BE2C (cell line): ENCODE data around the gene NKAPL.
A peak's percentile ranks its signal among the peaks of the same experiment; 100 is the strongest.

ENCODE experiments used
- DNase-seq: peaks from one replicate; pipeline ENCODE4 v3.0.0-alpha.2; 2020
- H3K27me3 ChIP-seq: fragments of 250-450 bp; sonication (Bioruptor Pico); 2 replicates; pipeline ENCODE4 v1.5.1; 2020; ENCODE audit warnings: mild to moderate bottlenecking
- H3K36me3 ChIP-seq: fragments of 250-450 bp; sonication (Bioruptor Pico); 2 replicates; pipeline ENCODE4 v1.5.1; 2020; ENCODE audit warnings: mild to moderate bottlenecking
- H3K4me1 ChIP-seq: fragments of 250-450 bp; sonication (Bioruptor Pico); 2 replicates; pipeline ENCODE4 v1.5.1; 2020
- H3K4me3 ChIP-seq: 2 replicates; pipeline ENCODE4 v1.5.1; 2011; ENCODE audit warnings: low read depth, low read length
- H3K9me3 ChIP-seq: fragments of 250-450 bp; sonication (Bioruptor Pico); 2 replicates; pipeline ENCODE4 v1.5.1; 2020
- CTCF ChIP-seq: IDR thresholded peaks from 2 replicates; pipeline ENCODE4 v1.5.1; 2012; ENCODE audit warnings: mild to moderate bottlenecking, low read depth, low read length

The NKAPL gene

GRCh38 chr6:28266563-28266961 lies 7.5 kb downstream of the NKAPL start:
- no peak for DNase-seq
- no peaks in the 10 kb centered on the region for H3K27me3 ChIP-seq
- H3K9me3 ChIP-seq: no peaks in the 10 kb centered on the region
- H3K36me3 ChIP-seq: no peaks in the 10 kb centered on the region; the same call in 1 of the 2 replicates
- TF ChIP-seq CTCF: no peak
- H3K4me1 ChIP-seq: no peaks in the 10 kb centered on the region
- H3K4me3 ChIP-seq: peak overlapping the region; percentile 95

- Histone ChIP-seq H3K4me1 (no peaks in the 10 kb centered on the region), H3K36me3 (no peaks in the 10 kb centered on the region; the same call in none of the 2 replicates), H3K27me3 (no peaks in the 10 kb centered on the region), H3K9me3 (no peaks in the 10 kb centered on the region), H3K4me3 (peak within 1 kb of the TSS; percentile 95)
- DNase-seq: peak; percentile 82
- TF ChIP-seq CTCF: no peak
Observed at GRCh38 chr6:28266962-28267694, 8.0 kb downstream of the NKAPL start, which contains the start of gene ZSCAN26. Gene ZSCAN26, plus strand, starts transcription at chr6:28267143. Its CDS starts 4,777 bp downstream, at chr6:28271920.

- Histone ChIP-seq H3K36me3 (no peaks in the 10 kb centered on the region; the same call in none of the 2 replicates), H3K9me3 (no peaks in the 10 kb centered on the region), H3K4me3 (peak overlapping the region; percentile 95), H3K4me1 (no peaks in the 10 kb centered on the region), H3K27me3 (no peaks in the 10 kb centered on the region)
- no peak for TF ChIP-seq CTCF
- DNase-seq: no peak
Observed at GRCh38 chr6:28267695-28268059, 8.6 kb downstream of the NKAPL start.

- no peak for DNase-seq
- Histone ChIP-seq H3K9me3 (no peaks in the 10 kb centered on the region), H3K36me3 (peaks cover 8% of the 10 kb centered on the region), H3K4me1 (no peaks in the 10 kb centered on the region), H3K27me3 (no peaks in the 10 kb centered on the region), H3K4me3 (no peak overlapping the region)
- TF ChIP-seq CTCF: no peak
Observed at GRCh38 chr6:28269492-28269891, 10.4 kb downstream of the NKAPL start.

GRCh38 chr6:28274888-28275287 lies 15.8 kb downstream of the NKAPL start:
- Histone ChIP-seq H3K4me1 (no peaks in the 10 kb centered on the region), H3K36me3 (peaks cover 14% of the 10 kb centered on the region), H3K9me3 (no peaks in the 10 kb centered on the region), H3K4me3 (no peak overlapping the region), H3K27me3 (no peaks in the 10 kb centered on the region)
- no peak for DNase-seq
- TF ChIP-seq CTCF: no peak

GRCh38 chr6:28277746-28278145 lies 18.6 kb downstream of the NKAPL start:
- no peak for DNase-seq
- TF ChIP-seq CTCF: no peak

More at GRCh38 chr6:28277746-28278145, 18.6 kb downstream of the NKAPL start:
- H3K4me3 ChIP-seq: no peak overlapping the region
- H3K4me1 ChIP-seq: no peaks in the 10 kb centered on the region
- H3K36me3 ChIP-seq: peaks cover 14% of the 10 kb centered on the region
- H3K9me3 ChIP-seq: no peaks in the 10 kb centered on the region
- no peaks in the 10 kb centered on the region for H3K27me3 ChIP-seq
